KG1 (cell line): ENCODE data around the gene RSPH9.

Source experiments
- DNase-seq: peaks from one replicate; lab custom pipeline; 2025; lab: John Stamatoyannopoulos, UW

Gene RSPH9

DNA sequence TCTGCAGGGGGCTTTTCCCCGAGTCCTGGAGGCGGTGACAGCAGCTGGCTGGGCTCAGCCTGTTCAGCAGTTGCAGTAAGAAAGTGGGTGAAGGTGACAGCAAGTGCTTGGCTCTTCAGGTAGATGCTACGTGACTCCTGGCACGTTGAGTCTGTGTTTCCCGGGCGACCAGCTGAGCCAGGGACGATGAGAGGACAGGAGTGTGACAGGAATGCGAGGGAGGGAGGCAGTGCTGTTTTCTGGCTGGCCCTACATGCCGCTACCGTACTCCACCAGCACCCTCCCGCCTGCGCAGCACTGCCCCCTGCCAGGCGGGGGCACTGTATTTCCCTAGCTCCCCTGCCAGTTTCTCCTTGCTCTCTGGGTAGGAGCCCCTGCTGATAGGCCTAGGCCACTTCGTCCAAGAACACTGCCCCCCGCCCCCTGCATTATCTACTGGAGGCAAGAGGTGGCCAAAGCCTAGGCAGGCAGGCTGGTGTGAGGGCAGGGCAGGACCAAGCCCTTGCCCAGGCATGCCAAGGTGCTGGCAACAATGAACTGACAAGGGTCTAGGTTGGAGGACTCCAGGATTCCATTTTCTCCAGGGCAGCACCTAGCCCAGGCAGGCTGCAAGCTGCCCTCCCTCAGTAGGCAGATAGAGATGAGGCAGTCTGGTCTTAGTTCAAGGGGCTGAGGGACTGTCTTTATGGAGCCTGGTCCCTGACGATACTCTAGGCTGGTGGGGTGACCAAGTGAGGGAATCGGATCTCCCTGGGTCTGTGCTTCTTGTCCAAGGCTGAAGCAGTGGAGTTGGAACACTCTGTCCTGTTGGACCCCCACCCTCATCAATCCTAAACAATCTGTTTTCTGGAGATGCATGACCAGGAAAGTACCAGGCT is 23.6 kb downstream of the RSPH9 start:
- DNase-seq, result no peak

DNA sequence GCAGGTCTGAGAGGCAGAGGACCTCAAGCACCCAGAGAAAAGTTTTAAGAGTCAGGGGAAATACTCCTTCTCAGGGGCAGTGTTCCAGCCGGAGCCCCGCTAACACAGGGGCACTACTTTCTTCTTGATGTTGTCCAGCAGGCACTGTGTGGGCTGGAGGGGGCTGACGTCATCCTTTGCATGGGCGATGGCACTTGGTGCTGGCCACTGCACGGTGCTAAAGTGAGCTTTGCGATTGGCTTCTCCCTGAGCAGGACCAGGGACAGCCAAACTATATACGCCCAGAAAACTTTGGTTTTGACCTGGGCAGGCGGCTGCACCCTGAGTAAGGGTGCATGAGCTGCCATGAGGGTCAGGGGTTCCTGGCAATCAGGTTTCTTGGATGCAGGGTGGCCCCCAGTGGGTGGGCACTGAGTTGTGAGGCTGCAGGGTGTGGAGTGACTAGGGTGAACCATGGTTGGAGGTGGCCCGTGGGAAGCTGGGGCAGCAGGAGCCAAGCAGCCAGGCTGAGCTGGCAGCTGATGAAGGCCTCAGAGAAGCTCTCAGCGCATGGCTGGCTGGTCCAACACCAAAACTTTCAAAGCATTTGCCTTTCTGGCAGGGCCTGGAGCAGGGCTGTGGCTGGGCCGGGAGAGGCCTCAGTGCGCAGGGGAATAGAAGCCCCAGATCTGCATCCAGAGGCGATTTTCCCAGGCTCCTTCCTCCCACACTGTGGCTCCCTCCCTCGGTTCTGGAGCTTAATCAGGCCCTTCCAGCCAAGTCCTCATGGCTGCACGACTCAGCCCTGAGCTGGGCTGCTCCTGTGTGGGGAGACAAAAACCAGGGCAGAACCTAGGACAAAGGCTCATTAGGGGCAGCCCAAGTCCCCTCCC is 24.4 kb downstream of the RSPH9 start:
- no peak for DNase-seq

DNA sequence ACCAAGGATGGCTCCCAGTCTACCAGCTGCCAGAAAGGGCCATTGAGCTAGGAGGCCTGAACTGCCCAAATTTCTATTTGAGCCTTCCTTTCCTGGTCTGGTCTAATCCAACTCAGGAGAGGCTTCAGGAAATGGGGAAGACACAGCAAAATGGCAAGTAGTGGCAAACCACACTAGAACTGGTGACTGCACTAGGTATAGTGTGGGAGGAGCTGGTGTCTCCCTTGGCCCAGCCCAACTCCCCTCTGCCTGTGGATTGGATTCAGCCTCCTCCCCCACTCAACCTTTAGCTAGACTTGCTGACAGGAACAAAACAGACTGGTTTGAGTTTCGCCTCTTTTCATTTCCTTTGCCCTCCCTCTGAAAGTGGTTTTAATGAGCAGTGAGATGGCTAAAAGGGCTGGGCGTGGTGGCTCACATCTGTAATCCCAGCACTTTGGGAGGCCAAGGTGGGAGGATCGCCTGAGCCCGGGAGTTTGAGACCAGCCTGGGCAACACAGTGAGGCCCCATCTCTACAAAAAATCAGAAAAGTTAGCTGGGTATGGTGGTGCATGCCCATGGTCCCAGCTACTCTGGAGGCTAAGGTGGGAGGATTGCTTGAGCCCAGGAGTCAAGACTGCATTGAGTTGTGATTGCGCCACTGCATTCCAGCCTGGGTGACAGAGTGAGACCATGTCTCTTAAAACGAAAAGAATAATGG is 25.2 kb downstream of the RSPH9 start:
- DNase-seq, result no peak

DNA sequence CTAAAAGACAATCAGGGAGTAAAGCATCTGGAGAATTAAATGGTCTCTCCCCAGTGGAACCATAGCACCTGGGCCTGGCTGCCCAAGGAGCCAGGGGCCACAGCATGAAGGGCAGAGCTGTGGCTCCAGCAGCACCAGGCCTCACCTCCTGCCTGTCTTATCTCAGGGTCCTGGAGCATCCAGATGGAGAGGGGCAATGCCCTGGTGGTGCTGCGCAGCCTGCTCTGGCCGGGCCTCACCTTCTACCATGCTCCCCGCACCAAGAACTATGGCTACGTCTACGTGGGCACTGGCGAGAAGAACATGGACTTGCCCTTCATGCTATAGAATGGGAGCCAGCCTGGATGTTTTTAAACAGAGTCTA is 25.8 kb downstream of the RSPH9 start:
- DNase-seq, result no peak

DNA sequence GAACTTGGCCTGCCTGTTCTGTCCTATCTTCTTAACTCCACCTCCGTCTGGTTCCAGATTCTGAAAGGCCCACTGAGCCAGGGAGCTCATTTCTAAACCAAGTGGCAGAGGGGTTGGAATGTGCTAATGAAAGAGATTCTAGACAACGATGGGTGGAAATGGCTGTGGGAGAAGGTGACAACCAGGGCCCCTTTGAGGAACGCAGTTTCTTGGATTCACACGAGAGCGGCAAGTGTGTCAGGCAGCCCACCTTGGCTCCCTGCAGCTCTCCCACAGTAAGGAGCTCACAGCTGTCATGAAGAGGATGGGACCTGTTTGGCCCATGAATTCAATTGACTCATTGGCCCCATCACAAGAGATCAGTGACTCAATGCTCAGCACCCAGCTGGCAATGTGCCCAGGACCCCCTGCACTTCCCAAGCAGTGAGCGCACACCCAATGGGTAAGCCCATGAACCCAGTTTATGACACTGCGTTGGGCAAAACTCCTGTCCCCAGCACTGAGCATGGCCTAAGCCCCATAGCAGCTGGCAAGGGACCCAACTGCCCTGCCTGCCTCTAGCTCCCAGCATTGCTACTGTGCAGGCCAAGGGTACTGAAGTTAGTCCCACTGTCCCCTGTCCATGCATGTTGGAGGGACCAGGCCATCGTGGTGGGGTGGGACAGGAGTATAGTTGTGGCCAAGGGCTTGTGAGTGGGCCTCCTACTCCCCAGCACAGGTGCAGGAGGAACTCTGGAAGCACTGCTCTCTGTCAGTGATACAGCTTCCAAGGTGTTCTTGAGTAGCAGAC is 26.4 kb downstream of the RSPH9 start:
- no peak for DNase-seq

DNA sequence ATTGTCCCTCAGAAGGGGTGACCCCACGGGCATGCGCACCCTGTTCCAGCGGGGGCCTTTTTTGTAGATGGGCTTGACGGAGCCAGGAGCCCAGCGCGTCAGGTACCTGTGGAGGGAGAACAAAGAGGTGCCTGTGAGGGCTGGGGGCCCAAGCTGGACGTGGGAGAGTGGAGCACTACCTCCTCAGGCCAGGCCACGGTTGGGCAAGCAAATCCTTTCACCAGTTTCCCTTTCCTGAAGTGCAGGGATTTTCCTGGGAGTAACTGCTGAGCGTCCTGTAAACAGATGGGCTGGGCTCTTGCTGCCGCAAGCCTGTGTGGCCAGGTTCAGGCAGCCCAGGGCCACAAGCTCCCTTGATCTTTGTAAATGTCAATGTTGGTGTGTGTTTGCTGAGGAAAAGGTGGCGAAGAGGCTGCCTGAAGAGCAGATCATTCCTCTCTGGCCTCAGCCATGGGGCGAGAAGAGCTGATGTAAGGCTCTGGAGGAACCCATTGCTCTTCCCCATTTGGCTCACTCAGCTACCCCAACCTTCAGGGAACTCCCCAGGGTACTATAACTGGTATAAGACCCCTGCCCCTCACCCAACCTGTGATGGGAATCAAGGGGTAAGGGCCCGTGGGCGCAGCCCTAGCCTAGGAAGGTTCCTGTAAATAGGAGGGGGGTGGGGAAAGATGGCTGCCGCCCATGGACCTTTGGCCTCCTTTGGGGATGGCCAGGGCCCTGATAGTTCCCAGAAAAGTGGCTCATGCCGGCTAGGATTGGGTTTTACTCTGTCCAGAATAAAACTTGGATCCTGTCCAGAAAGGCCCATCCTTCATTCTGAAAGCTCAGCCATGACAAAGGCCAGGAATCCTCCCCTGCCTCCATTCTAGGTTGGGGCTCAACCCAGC is 27.2 kb downstream of the RSPH9 start:
- DNase-seq, result no peak

DNA sequence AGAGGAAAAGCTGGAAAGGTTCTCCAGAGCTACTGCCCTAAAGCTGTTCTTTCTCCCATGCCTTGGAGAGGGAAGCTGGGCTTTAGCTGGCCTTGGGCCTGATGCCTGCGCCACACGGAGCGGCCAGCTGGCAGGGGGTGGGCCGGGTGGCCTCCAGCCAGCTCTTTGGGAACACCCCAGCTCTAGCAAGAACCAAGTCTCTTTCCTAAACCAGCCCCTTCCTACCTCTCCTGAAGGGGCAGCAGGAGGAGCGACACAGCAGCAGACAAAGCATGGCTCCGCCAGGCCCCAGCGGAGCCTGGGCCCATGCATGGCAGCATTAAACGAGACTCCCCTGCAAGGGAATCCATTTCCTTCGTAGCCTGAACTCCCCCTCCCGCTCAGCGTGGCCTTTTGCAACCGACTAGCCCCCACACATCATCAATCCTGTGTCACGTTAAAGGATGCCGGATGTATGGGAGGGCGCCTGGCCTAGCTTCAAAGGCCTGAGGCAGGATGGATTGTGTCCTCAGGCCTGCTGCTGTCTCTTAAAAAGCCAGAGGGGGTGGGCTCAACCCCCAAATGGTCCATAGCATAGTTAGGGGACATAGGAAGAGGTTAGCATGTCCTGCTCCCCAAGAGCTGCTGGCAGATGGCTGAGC is 28.7 kb downstream of the RSPH9 start:
- DNase-seq, result no peak

DNA sequence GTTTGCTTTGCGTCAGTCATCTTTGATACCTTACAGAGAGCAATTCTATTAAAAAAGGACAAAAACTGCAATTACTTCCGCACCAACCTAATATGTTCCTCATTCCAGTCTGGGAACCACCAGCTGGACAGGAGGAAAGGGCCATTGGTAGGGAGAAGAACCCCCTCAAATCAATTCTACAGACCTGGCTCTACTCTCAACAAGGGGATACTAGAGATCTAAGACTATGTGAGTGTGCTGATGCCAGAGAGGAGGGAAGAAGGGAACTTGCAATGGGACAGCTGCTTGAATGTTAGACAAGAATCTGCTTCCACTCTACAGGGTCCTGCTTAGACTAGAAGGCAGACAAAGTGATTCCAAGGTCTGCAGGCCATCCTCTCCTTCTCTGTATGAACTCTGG is 29.5 kb downstream of the RSPH9 start:
- no peak for DNase-seq

DNA sequence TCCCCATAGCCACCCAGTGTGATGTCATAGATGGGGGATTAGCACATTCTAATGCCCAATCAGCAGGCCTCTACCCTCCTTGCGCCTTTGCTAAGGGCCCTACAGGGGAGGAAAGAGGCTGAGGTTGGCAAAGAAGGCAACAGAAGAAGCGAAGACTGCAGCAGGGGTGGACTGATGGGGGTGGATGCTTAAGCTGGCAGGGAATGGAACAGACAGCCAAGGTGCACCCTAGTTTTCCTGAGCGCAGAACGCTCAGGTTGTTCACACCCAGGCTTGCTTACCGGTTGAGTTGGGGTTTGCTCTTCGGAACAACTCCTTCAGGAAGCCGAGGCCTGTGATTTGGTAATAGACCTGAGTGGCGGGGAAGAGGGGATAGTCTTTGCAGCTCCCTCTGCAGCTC is 30.1 kb downstream of the RSPH9 start:
- DNase-seq, result no peak

DNA sequence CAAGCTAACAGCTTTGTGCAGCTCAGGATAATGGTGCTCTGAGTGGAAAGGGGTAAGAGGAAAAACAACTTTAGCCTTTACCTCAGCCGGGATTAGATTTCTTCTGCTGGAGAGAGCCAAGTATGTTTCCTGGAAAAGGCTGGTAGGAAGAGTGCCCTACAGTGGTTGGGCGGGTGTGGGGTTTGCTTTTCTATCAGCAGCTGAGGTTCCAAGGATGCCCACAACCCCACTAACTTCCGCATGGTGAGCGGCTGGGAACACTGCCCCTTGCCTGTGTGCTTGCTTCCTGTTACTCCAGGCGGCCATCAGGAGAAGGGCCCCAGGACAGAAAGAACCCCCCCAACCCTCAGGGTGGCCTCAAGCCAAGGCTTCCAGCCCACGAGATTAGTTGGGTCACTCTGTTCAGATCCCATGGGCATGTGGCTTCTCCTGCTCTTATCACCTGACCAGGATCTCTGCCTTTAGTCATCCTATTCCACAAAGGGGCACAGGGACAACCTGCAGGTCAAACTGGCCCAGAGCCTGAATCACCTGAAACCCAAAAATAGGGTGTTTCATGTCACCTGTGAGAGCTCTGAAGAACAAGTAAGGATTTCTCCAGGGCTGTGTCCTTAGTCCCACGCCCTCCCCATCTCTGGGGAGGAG is 32.2 kb downstream of the RSPH9 start:
- DNase-seq, result no peak

DNA sequence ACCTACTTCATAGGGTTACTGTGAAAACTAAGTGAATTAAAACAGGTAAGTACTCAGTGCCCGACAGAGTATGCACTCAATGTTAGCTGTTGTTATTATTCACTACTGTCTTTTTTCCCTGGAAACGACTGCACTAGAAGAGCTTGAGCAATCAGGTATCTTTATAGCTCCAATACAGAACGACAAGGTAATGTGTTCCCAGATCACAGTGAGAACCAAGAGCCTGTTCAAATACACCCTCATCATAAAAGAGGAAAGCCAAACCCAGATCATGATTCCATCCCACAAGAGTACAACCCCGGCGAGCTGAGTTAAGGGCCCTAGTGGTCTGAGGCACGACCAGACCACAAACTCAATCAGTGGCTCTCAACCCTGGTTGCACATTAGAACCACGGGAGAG is 32.9 kb downstream of the RSPH9 start:
- no peak for DNase-seq

DNA sequence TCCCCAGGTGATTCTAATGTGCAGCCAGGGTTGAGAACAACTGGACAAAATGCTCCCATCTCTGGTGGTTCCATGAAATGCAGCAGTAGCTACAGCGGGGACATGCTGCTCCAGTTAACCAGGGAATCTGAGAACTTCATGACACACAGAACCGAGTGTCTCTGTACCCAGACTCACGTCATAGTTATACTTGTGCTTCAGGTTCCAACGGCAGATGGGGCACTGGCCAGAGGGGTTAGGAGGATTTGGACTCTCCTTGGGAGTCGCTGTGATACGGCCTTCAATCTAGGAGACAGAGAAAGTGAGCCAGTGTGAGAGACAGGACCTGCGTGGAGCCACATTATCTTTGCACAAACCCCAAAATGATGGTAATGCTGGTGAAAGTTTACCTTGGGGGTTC is 33.5 kb downstream of the RSPH9 start:
- DNase-seq, result no peak

DNA sequence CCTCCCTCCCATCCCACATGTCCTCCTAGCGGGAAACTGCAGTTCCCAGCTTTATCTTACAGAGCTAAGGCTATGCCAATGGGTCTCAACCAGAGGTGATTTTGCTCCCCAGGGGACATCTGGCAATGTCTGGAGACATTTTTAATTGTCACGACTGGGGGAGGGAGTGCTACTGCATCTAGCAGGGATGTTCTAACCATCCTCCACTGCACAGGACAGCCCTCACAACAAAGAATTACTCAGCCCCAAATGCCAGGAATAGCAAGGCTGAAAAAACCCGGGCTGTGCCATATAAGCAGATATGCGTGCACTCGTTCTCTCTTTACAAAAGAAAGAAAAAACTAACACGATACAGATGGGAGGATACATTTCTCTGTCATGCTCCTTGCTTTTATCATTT is 34.2 kb downstream of the RSPH9 start:
- DNase-seq, result no peak

DNA sequence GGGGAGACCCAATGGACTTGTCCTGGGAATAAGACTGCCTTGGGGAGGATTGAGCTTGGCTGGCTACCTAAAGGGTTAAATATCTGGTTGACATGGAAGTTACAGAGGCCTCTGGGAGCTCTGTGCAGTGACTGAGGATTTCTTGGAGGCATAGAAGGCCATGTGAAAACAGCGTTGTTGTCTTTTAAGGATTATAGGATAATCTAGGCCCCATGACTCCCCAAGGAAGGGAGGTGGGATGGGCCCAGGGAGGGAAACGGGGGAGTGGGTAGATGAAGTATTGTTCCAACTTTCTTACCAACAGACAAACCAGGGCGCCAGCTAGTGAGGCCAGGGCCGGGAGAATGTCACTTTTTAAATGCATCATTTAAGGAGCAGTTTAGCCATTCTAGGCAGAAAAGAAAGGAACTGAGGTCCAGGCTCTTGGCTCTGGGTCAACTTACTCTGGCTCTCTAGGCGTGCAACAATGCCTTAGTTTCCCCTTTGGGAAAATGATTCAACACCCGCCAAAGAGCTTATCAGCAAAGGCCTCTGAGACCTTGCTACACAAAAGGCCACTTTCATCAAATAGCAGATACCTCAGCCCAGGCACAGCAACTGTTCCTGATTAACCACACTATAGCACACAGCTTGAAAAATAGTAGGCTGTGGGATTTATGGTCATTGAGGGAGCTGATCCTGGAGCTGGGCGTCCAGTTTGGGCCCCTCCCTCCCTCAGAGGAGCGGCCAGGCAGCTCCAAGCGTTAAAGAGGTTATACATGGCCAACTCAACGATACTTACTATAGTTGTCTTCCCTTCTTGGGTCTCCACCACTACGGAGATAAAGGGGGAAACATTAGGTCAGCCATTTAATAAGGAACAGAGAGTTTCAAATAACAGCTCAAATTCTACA is 35.7 kb downstream of the RSPH9 start:
- DNase-seq, result no peak

DNA sequence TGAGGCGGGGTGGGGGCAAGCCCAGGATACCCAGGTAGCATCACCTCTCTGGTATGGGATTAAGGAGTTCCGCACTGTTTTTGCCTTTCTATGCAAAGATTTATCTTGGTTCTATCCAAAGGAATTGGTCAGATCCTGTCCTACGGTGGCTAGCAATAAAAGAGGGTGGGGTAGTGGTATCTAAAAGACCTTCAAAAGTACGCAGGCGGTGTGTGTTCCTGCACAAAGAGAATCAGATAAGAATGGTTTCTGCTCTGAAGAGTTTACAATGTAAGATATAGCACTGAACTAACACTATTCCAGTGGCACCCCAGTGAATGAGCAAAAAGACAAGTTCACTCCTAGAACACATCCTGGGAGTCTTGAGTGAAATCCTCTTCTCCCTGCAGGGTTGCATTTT is 36.5 kb downstream of the RSPH9 start:
- no peak for DNase-seq

DNA sequence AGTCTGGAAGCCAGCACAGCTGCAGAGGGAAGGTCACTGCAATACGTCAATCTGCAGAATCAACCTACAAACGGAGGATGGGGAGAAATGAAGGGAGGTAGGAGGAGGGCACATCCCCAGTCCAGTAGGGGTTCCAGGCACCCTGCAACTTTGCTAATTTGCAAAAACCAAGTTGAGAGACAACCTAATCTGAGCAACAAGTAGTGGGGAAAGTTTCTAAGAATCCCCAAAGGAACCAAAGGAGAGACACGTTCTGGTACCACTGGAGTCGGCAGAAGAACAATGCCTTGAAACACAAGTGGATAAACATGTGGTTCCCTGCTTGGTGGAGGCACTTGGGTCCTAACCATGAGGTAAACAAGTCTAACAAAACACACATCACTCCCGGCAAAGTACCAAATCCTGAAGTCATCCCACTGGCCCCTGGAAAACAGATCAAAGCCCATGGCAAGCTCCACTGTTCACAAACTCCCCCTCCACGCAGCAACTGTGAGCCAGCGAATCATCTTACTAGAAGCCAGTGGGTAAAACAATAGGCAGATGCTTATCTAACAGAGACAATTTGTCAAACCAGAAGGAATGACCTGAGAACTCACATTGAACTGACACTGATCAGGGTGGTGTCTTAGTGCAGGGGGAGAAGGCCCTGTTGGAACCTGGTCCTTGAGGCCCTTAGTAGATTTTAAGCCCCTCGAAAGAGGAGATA is 38.0 kb downstream of the RSPH9 start:
- DNase-seq, result no peak

DNA sequence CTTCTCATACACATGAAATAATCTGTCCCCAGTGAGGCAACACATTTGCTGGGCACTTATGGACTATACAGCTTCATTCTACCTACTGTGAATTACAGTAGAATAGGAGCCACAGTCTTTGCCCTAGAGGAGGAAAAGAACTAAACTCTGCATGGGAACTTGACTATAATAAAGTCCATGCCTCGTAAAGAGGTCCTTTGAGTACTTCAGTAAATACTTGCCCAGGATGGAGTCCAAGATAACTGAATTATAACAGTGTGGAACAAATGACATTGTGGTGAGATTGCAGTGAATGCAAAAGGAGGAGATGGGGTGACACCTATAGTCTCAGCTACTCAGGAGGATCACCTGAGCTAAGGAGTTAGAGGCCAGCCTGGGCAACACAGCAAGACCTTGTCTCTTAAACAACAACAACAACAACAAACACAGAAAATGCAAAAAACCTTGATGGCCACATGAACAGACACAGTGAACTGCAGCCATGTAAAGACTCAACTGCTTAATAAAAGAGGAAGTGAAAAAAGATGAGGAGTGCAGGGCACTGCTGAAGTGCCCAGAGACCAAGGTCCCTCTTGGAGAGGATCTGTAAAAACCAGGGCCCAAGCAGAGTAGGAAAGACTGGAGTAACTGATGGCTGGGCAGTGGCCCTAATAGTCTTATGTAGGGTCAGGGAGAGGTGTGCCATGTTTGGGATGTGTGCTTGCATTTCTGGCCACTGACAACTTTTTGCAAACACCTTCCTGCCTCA is 39.0 kb downstream of the RSPH9 start:
- DNase-seq, result no peak

DNA sequence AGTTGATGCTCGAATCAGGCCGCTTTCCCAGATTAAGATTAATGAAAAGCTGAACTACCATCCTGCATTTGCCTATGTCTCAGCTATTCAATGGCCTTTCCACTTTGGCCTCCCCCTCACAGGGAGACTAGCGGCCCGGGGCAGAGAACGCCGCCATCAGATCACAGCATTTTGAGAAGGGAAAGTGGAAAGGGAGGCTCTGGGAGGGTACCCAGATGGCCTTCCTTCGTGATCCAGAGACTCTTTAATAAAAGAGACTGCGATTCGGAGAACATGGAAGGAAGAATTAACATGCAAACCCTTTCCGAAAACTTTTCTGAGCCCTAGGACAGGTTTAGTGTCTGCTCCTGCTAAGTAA is 42.2 kb downstream of the RSPH9 start:
- DNase-seq, result no peak
